Fibroblast of skin of right quadriceps (primary cell): ENCODE results near the gene ANKRD52.

ENCODE experiments used
- DNase-seq: peaks from one replicate; pipeline ENCODE4 v3.0.0-alpha.2; 2013

Gene ANKRD52

GRCh38 chr12:56237552-56237951 lies 20.6 kb downstream of the ANKRD52 start:
- no peak for DNase-seq

- no peak for DNase-seq
These were observed 21.2 kb downstream of the ANKRD52 start for GRCh38 chr12:56236985-56237384.

- DNase-seq, result no peak
These were observed 22.1 kb downstream of the ANKRD52 start for GRCh38 chr12:56236091-56236490.

GRCh38 chr12:56234746-56235436 lies 23.3 kb downstream of the ANKRD52 start:
- no peak for DNase-seq

- DNase-seq, result no peak
These were observed 27.0 kb downstream of the ANKRD52 start for GRCh38 chr12:56231184-56231582.

- DNase-seq, result no peak
These were observed 27.6 kb downstream of the ANKRD52 start for GRCh38 chr12:56230432-56231183.

GRCh38 chr12:56229916-56230431 lies 28.2 kb downstream of the ANKRD52 start, which contains the start of gene SLC39A5:
TSS of gene SLC39A5 (plus strand) at chr12:56230051. CDS start at chr12:56231275, 1,224 bp downstream.
- DNase-seq, result no peak

GRCh38 chr12:56229082-56229481 lies 29.1 kb downstream of the ANKRD52 start:
- DNase-seq, result no peak

GRCh38 chr12:56224954-56225353 lies 33.2 kb downstream of the ANKRD52 start:
- no peak for DNase-seq

GRCh38 chr12:56224102-56224701 lies 34.0 kb downstream of the ANKRD52 start, which contains the start of gene NABP2:
TSS of gene NABP2 (plus strand) at chr12:56224342. CDS start at chr12:56224857, 515 bp downstream.
- DNase-seq, result peak; percentile 99

- no peak for DNase-seq
These were observed 34.5 kb downstream of the ANKRD52 start for GRCh38 chr12:56223571-56224101.

- no peak for DNase-seq
These were observed 35.7 kb downstream of the ANKRD52 start for GRCh38 chr12:56222531-56222895.

GRCh38 chr12:56221757-56222530 lies 36.2 kb downstream of the ANKRD52 start, which contains the start of gene RNF41:
TSS of gene RNF41 (minus strand) at chr12:56221922. CDS start at chr12:56214047, 7,875 bp downstream.
- peak; percentile 97 for DNase-seq

- peak; percentile 84 for DNase-seq
These were observed 36.9 kb downstream of the ANKRD52 start for GRCh38 chr12:56221232-56221756.

GRCh38 chr12:56220611-56221231 lies 37.5 kb downstream of the ANKRD52 start:
- peak; percentile 54 for DNase-seq

- DNase-seq, result no peak
These were observed 38.3 kb downstream of the ANKRD52 start for GRCh38 chr12:56219840-56220239.

GRCh38 chr12:56216461-56216860 lies 41.7 kb downstream of the ANKRD52 start:
- DNase-seq, result no peak

GRCh38 chr12:56213878-56214277 lies 44.3 kb downstream of the ANKRD52 start:
- no peak for DNase-seq

GRCh38 chr12:56212361-56212760 lies 45.8 kb downstream of the ANKRD52 start:
- DNase-seq, result no peak

GRCh38 chr12:56208006-56208405 lies 50.2 kb downstream of the ANKRD52 start:
- DNase-seq, result no peak

GRCh38 chr12:56206452-56207166 lies 51.6 kb downstream of the ANKRD52 start:
- peak; percentile 46 for DNase-seq
